HG03139 (cell line): ENCODE measurements around the gene FPGS.
"Not testable (repeated sequence)": the region's sequence is repeated elsewhere in the genome, so short reads cannot be mapped to it uniquely, and the experiment has no call there.

Experiments used
- ATAC-seq: cut with Tn5 transposase; IDR thresholded peaks from one replicate; pipeline ENCODE4 v1.9.1; 2021; ENCODE audit not compliant: unreplicated experiment

The FPGS gene

DNA sequence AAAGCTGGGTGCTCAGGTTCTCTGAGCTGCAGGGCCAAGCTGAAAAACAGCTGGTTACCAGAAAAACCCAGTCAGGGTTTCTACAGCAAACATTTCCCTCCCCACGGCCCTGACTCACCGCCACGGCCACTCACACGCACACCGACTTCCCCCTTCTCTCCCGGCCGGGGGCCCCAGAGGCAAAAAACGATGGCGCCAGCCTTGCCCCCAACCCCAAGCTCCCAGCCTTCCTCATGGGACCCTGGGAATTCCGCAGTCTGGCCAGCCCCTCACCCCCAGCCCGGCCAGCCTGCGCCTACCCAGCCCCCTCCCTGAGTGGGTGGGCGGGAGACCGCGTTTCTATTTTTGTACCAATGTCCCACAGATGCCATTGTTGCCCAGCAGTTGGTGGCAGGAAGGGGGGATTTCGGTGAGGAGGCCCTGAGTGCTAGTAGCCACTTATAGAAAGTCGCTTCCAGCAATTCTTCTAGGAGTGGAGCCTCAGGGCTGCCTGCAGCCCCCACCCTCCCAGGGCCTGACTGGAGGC is 33.4 kb downstream of the FPGS start:
- no peak for ATAC-seq

DNA sequence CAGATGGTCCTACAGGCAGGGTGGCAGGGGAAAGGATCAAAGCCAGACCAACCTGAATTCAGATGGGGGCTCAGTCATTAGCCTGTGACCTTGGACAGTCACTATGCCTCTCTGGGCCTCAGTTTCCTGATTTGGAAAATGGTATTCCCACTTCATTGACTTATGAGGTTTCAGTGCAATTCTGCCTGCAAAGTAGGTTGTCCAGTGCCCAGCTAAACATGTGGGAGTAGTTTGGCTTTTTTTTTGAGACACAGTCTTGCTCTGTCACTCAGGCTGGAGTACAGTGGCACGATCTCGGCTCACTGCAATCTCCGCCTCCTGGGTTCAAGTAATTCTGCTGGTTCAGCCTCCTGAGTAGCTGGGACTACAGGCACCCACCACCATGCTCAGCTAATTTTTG is 33.9 kb downstream of the FPGS start:
- not testable (repeated sequence) for ATAC-seq

DNA sequence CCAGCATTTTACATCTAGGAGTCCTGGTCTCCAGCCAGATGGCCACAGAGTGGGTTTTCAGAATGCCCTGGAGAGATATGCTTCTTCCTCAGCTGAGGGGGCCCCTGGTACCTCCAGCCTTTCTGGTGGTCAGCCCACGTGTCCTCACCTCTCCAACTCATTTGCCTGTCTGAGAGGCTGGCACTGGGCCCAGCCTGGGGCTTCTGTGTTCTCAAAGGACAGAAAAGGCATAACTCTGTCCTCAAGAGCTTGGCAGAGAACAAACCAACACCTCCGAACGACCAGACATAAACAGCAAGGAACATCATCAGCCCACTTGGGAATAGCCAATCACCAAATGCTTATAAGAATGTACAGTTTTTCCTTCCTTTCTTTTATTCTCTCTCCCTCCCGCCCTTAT is 34.7 kb downstream of the FPGS start:
- ATAC-seq: no peak

DNA sequence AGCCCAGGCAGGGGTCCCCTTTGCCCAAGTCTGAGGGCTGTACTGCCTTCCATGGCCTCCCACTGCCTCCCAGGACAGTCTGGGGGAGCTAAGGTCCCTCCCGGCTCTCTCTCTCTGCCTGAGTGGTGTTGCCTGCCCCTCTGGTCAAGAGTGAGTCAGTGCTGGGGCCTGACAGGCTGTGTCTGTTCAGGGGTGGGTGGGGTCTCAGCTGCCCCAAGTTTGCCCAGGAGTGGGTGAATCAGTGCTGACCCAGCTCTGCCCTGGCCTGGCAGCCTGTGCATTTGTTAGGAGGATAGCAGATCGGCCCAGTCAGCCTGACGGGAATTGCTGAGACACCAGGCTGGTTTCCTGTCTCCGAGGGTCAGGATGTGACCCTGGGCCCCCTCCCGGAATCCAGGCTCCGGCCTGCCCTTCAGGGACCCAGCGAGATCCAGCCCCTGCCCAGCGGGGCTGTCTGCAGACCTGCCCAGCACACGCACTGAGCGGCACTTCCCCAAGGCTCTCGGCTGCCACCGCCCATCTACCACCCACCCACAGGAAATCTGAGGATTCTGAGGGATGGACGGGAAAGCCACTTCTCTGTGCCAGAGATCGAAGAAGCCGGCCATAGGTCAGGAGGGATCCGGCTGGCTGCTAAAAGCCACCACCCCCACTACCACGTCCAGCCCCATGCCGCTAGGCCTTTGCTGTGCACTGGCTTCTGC is 35.8 kb downstream of the FPGS start:
- no peak for ATAC-seq

DNA sequence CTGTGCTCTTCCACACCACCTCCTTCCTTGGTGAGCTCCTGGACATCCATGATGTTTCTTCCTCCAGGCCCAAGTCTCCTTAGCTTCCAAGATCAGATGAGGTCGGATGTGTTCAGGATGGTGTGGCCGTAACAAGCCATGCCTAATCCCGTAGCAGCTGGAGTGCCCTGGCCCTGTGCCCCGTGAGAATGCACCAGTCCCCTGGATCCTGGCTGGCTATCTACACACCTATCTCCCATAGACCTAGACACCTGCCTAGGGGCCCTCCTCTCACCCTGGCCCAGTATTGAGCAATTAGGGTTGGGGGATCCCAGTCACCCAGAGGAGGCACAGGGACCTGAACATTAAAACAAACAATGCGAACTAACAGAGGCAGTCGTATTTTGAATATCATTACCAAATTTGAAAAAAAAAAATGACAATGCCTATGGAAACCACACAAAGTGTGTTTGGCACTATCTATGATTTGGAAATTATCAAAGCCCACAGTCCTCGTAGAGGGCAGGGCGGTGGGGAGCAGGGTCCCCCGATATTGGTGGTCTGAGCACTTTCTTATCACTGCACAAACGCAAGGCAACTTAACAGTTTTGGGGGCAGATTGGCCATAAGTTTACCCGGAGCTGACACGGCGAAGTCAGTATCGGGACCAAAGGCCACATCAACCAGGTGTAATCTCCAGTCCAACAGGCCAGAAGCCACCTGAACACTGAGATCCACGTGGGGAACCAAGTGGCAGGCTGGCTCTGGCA is 38.6 kb downstream of the FPGS start:
- ATAC-seq: no peak

DNA sequence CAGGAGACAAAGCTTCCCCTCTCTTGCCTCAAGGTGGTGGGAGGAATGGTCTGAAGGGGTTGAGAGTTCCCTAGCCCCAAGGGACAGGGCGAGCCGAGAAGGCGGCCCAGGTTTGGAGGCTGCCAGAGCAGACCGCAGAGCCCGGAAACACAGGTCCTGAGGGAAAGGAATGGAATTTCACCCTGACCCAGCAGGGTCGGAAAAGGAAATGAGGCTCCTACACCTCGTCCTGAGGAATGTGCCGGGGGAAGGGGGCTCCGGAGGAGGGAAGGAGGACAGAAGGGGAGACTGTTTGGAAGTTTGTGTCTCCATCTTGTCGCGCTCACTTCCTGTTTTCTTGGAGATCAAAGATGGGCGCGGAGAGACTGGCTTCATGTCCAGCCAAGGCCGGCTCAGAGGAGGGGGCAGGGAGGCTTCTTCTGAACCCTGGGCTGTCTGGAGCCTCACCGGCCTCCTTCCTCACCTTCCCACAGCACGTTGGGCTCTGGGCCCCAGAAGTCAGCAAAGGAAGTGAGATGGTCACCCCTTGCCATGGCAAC is 42.2 kb downstream of the FPGS start:
- no peak for ATAC-seq

DNA sequence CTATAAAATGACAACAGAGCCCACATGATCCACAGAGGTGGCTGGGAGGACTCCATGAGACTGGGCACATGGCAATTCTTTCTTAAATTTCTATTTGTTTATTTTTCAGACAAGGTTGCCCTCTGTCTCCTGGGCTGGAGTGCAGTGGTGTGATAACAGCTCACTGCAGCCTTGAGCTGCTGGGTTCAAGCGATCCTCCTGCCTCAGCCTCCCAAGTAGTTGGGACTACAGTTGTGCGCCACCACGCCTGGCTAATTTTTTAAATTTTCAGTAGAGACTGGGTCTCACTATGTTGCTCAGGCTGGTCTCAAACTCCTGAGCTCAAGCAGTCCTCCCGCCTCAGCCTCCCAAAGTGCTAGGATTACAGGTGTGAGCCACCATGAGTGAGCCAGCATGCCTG is 42.9 kb downstream of the FPGS start:
- ATAC-seq: not testable (repeated sequence)

DNA sequence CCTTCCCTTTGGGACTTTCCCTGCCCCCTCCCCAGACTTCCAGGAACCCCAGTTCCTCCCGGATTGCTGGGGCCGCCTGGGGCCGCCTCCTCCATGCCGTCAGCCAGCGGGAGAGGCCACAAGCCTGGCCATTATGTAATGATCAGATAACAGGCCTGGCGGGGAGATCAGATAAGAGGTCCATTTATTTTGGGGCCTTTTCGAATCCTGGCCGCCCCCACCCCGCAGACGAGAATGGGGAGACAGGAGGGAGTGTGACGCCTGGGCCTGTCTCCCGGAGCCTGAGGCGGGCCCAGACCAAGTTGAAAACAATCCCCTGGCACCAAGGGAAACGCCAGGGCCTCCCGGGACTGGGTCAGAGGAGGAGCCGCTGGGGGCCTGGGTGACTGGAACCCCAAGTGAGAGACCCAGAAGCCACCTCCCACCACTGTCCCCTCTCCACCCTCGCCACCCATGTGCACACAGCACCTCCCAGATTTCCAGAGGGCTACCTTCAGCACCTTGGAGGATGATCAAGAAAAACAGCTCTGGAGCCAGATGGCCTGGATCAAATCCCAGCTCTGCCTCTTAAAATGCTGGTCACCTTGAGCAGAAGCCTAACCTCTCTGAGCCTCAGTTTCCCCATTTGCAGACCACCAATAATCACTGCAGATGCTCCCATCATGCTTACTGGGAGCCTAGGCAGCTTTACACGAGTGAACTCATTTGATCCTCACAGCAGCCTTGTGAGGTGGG is 43.9 kb downstream of the FPGS start:
- no peak for ATAC-seq

DNA sequence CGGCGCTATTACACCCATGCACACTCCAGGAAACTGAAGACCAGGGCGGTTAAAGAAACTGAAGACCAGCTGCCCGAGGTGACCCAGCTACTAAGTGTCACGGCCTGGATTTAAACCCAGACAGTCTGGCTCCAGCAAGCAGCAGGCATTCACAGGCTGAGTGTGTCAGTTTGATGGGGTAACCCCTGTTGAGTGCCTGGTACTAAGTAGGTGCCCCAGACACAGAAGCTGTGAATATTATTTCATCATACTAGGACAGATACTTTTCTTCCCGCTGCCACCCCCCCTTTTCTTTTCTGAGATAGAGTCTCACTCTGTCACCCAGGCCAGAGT is 44.5 kb downstream of the FPGS start:
- ATAC-seq: no peak

DNA sequence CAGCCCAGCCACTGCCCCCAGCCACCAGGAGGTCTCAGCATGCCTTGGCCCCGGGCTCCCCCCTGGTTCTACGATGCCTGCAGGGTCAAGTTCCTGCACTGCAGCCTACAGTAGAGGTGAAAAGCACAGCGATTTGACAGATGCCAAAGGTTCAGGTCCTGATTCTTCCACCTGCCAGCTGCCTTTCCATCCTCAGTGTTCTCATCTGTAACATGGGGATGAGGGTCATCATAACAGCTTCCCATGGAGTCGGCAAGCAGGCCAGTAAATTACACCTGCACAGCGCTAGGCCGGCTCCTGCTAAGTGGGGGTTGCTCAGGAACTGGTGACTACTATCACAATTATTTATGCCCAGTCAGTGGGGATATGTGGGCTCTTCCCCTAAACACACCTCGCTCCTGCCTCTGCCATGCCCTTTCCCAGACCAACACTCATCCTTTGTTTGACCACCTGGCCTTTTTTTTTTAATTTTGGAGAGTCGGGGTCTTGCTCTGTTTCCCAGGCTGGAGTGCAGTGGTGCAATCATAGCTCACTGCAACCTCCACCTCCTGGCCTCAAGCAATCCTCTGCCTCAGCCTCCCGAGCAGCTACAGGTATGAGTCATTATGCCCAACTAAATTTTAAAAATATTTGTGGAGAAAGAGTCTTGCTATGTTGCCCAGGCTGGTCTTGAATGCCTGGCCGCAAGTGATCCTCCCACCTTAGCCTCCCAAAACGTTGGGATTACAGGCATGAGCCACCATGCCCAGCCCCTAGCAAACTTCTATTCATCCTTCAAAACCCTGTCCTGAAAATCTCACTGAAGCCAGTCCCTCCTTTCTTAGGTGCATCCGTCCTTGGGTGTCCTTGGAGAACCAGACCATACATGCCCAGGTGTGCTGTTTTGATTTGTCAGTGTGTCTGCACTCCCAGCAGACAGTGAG is 45.4 kb downstream of the FPGS start:
- ATAC-seq: no peak

DNA sequence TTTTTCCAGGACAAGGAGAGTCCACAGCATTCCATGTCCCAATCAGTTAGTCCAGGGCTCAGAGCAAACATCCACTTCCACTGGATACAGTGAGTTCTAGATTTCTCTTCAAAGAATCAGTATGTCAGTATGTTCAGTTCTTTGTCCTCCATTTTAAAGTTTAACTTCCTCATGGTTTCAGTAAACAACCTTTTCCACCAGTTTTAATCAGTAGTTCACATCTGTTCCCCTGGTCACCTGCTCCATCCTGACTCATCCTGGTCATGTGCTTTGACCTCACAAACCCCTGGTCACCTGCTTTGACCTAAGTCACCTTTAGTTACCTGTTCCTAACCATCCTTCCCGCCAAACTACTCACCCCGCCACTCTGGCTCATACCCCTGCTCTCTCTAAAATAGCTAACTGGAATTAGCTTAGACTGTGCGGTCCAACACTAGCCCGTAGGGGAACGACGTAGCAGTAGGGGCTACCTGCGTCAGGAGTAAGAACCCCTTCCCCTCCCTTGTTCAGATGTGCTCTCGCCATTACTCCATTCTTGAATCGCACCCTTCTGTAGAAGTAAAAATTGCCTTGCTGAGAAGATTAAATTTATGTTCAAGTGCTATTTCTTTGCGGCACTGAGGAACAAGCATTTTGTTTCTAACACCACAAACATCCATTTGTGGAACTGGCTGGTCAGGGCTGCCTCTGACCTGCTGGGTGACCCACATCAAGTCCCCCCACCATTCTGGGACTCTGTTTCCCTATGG is 46.2 kb downstream of the FPGS start:
- no peak for ATAC-seq

DNA sequence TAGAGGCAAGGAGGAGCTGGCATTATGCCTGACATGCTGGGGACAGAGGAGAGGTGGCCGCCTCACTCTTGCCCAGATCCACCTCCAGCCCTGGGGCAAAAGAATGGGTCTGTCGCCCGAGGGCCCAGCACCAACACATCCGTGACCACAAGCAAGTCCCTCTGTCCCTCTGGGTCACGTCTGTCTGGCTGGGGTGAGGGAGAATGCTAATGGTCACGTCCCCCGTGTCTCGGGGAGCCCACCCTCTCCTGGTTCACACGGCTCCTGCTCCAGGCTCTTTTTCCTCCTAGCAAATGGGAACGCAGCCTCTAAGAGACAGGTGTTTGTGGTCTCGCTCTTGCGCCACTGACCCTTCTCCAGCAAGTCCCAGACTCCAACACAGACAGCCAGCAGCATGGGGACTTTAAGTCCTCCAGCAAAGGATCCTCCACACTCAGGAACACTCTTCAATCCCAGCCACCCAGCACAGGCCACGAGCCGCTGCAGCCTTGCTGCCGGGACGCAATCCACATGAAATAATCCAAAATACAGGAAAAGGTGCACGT is 47.7 kb downstream of the FPGS start:
- ATAC-seq: no peak

DNA sequence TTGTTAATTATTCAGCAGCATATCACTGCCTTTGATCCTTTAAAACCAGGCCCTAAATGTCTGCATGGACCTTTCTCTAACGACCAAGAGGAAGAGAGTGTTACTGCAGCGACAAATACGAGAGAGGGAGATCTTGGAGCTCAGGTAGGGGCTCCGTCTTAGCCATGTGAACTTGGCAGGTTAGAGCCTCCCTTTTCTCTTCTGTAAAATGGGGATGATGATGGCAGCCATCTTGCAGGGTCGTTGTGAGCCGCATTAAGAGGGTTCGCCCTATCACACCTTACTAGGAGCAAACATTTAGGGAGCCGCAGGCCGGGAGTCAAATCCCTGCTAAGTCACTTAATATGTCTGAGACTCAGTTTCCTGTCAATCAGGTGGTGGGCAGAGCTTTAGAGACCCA is 50.1 kb downstream of the FPGS start:
- no peak for ATAC-seq

DNA sequence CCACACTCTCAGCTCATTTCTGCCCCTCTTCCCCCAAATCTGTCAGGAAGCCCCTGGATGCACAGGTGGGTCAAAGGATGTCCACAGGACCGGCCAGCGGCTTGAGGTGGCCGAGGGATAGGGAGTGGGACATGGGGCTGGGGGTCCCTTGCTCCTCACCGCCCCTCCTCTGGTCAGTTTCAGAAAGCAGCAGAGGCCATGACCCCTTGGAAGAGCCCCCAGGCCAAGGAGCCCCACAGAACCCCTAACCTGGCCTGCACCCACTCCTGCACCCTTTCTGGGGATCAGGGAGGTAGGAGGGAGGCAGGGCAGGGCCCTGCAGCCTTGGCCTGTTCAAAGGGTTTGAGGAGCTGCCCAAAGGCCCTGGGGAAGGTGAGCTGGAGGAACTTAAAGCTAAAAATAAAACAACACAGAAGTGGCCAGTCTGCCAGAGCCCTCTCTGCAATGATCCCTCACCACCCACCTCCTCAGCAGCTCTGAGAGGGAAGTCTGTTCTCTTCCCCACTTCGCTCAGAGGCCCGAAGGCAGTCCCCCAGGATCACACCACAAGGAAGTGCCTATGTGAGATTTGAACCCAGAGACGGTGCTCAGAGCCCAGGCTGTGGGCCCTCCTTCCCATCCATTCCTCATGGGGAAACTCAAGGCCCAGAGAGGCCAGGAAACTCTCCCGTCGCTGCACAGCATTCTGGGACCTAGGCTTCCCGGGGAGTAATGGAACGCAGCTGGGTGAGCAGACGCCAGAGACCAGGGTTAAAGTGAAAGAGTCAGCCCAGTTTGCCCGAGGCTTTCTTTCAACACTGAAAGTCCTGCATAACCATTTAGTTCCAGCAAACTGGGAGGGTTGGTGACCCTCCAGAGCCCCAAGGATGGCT is 50.9 kb downstream of the FPGS start:
- no peak for ATAC-seq

DNA sequence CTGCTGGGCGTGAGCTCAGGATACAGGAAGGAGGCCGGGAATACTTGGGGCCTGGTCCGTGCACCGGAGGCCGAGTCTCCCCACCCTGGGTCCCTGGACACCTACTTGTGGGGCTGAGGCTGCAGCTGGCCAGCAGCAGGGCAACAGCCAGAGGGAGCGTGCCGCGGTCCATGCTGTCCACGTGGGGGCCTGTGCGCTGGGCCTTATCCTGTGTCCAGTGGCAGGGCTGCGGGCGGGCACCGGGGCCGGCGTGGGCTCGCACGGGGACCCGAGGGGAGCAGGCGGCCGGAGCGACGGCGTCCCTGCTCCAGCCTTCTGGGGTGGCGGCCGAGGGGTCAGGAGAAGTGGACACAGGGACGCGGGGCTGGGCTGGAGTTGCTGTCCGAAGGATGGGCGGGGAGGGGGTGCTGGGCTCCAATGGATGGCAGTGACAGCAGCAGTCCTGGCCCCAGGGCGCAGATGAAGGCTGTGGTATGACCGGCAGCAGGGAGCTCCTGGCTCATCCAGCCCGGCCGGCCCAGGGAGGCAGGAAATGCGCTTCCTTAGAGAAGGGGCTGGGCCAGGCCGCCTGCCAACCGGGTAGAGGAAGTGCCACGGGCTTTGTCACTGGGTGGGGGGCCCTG is 51.6 kb downstream of the FPGS start, which contains the start of gene ENG:
Gene ENG, minus strand, starts transcription at position 475 of the 623 bp plus-strand sequence. Its CDS starts 303 bp downstream, at position 172.
- no peak for ATAC-seq

DNA sequence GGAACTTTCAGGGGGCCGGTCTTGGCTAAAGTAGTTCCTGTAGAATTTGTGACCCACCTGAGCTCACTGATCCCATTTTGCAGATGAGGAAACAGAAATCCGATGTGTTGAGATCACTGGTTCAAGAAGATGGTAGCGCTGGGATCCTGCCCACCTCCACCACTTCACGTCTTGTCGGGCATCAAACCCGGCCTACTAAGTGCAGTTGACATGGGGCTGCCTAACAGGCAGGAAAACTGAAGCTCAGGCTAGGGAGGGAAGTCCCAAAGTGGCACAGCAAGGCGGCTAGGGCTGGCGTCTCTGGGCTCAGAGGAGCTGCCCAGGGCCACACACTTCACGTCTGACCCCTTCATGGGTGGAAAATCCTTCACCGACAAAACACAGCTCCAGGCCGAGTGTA is 52.3 kb downstream of the FPGS start:
- ATAC-seq: no peak

DNA sequence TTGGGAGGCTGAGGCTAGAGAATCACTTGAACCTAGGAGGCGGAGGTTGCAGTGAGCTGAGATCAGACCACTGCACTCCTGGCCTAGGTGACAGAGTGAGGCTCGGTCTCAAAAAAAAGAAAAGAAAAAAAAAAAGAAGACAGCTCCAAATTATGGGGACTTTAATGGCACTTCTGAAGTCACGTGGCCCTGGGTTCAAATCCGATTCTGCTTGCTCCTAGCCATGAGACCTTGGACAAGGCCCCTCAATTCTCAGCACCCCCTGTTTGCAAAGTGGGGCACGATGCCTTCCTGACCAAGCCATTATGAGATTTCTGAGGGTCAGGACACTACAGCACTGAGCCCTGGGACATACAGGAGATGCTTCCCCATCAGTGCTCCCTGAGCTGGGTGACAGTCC is 52.8 kb downstream of the FPGS start:
- ATAC-seq: no peak

DNA sequence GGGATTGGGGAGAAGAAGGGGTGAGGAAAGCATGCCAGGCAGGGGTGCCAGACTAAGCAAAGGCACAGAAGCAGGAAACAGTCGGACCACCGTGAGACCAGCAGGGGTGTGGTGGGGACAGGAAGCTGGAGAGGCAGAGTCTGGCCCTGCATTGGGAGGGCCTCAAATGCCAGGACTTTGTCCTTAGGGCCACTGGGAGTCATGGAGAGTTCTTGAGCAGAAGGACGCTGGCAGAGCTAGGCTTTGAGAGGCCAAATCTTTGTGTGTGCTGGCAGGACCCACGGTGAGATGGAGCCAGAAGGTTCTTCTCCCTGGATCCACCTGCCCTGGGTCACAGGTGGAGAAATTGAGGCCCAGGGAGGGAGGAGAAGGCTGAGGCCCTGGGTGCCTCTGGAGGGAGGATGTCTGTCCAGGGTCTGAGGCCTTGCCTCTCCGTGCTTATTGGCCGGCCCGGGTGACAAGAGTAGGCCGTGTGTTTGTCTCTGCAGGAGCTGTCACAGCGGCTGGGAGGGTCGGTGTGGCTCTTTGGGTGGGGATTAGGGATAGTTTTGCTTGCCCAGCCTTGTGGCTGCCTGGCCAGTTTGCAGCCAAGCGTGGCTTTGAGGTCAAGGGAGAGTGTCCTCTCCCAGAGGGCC is 53.5 kb downstream of the FPGS start:
- no peak for ATAC-seq
